ENCODE results near the gene EI24.
A peak's percentile ranks its signal among the peaks of the same experiment; 100 is the strongest.

EI24 gene

DNA sequence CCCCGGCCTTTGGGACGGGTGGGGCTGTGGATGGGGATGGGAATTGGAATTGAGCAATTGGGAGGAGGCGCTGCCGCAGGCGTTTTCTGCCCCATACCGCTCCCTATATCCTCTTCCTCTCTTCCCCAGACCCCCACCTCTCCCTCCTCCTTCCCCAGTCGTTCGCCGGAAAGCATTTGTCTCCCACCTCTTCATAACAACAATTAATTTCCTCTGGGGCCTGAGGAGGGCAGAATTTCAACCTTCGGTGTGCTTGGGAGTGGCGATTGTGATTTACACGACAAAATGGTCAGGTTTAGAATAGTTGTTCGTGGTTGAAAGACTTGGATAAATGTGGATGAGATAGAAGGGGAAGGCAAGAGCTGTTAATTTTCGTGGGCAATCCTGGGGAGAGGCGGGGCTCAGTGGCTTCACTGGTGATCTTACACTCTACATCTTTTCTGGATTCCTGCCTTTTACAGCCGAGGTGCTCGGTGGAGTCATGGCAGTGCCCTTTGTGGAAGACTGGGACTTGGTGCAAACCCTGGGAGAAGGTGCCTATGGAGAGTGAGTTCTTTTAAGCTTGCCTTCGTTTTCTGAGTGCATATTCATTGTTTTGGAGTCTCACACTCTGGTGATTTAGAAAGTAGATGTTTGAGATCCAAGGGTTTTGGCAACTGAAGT is 57.1 kb downstream of the EI24 start:
- H3K79me2 ChIP-seq (ENCODE audit: insufficient read depth, low read length) = peaks cover 72% of the 10 kb centered on the region
- H2AFZ ChIP-seq (ENCODE audit: low read depth, low read length) = peak overlapping the region; percentile 98
- TF ChIP-seq EZH2 (IDR thresholded peaks at IDR 0.05; ENCODE audit: borderline replicate concordance, low read depth, low read length, severe bottlenecking) = no peak
- TF ChIP-seq, protein P1, sequence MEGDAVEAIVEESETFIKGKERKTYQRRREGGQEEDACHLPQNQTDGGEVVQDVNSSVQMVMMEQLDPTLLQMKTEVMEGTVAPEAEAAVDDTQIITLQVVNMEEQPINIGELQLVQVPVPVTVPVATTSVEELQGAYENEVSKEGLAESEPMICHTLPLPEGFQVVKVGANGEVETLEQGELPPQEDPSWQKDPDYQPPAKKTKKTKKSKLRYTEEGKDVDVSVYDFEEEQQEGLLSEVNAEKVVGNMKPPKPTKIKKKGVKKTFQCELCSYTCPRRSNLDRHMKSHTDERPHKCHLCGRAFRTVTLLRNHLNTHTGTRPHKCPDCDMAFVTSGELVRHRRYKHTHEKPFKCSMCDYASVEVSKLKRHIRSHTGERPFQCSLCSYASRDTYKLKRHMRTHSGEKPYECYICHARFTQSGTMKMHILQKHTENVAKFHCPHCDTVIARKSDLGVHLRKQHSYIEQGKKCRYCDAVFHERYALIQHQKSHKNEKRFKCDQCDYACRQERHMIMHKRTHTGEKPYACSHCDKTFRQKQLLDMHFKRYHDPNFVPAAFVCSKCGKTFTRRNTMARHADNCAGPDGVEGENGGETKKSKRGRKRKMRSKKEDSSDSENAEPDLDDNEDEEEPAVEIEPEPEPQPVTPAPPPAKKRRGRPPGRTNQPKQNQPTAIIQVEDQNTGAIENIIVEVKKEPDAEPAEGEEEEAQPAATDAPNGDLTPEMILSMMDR (IDR thresholded peaks at IDR 0.05; ENCODE audit: borderline replicate concordance, extremely low read depth, low read length, poor library complexity, severe bottlenecking) = peak; percentile 65
- peaks cover 57% of the 10 kb centered on the region for H3K36me3 ChIP-seq (ENCODE audit: insufficient read depth, low read length)
- peak; percentile 58 for ATAC-seq (ENCODE audit: insufficient read depth, low read depth)
- no peaks in the 10 kb centered on the region for H3K9me3 ChIP-seq (ENCODE audit: insufficient read depth, low read length, severe bottlenecking)
- peak overlapping the region; percentile 92 for H3K9ac ChIP-seq (ENCODE audit: low read depth, low read length)
- H3K4me3 ChIP-seq (ENCODE audit: low read depth in 1 of 2, low read length in 2 of 2) = peak overlapping the region; percentile 72 to 95
- peaks cover 30% of the 10 kb centered on the region; the same call in 1 of the 2 replicates for H4K20me1 ChIP-seq (ENCODE audit: insufficient read depth, low read length)
- peak overlapping the region; percentile 99 for H3K27ac ChIP-seq (ENCODE audit: low read length)
- H3K4me1 ChIP-seq (ENCODE audit: insufficient read depth, low read length) = peaks cover 56% of the 10 kb centered on the region
- H3K27me3 ChIP-seq (ENCODE audit: insufficient read depth, low read length, poor library complexity) = no peaks in the 10 kb centered on the region
- peak overlapping the region; percentile 99 for H3K4me2 ChIP-seq (ENCODE audit: insufficient read depth, low read length)
- peak; percentile 70 for DNase-seq

DNA sequence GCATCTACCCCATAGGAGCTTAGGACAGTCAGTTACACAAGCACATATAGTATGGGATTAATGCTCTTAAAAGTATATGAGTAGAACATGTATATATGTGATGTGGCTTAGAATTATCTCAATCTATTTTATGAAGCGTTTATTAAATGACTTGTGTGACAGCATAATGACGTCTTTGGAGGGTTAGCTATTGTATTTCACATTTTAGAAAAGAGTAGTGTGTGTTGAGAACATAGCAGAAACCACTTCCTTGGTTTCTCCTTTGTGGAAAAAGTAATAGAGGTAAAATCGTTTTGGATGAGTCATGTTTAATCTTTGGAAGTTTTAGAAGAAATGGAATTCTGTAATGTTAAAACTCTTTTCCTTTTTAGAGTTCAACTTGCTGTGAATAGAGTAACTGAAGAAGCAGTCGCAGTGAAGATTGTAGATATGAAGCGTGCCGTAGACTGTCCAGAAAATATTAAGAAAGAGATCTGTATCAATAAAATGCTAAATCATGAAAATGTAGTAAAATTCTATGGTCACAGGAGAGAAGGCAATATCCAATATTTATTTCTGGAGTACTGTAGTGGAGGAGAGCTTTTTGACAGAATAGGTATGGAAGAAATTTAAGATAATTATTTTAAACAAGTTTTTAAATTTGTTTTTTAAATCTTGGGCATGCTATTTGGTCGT is 58.1 kb downstream of the EI24 start:
- Histone ChIP-seq H3K4me2 (ENCODE audit: insufficient read depth, low read length) (peak overlapping the region; percentile 99), H3K36me3 (ENCODE audit: insufficient read depth, low read length) (peaks cover 58% of the 10 kb centered on the region), H3K4me1 (ENCODE audit: insufficient read depth, low read length) (peaks cover 59% of the 10 kb centered on the region), H3K27me3 (ENCODE audit: insufficient read depth, low read length, poor library complexity) (no peaks in the 10 kb centered on the region), H3K9me3 (ENCODE audit: insufficient read depth, low read length, severe bottlenecking) (no peaks in the 10 kb centered on the region), H2AFZ (ENCODE audit: low read depth, low read length) (no peak overlapping the region), H3K4me3 (ENCODE audit: low read depth in 1 of 2, low read length in 2 of 2) (peak overlapping the region; percentile 72 to 95), H3K79me2 (ENCODE audit: insufficient read depth, low read length) (peaks cover 82% of the 10 kb centered on the region), H3K9ac (ENCODE audit: low read depth, low read length) (peak overlapping the region; percentile 92), H3K27ac (ENCODE audit: low read length) (peak overlapping the region; percentile 99), H4K20me1 (ENCODE audit: insufficient read depth, low read length) (peaks cover 34% of the 10 kb centered on the region; the same call in 1 of the 2 replicates)
- DNase-seq (no peak), ATAC-seq (ENCODE audit: insufficient read depth, low read depth) (no peak)
- no peak for TF ChIP-seq EZH2 (IDR thresholded peaks at IDR 0.05; ENCODE audit: borderline replicate concordance, low read depth, low read length, severe bottlenecking)
- TF ChIP-seq, protein P1 (IDR thresholded peaks at IDR 0.05; ENCODE audit: borderline replicate concordance, extremely low read depth, low read length, poor library complexity, severe bottlenecking) = no peak
